HEK293T (cell line): ENCODE data around the gene TMX2.

Source experiments
- ARNT ChIP-seq: fragments of 450-650 bp; IDR thresholded peaks from 2 replicates; pipeline ENCODE4 v1.6.1; 2017; ENCODE audit warnings: mild to moderate bottlenecking
- BHLHE40 ChIP-seq: fragments of 450-650 bp; IDR thresholded peaks from 2 replicates; pipeline ENCODE4 v1.6.1; 2016; ENCODE audit warnings: mild to moderate bottlenecking, moderate library complexity, borderline replicate concordance
- FOXA1 ChIP-seq: fragments of 450-650 bp; IDR thresholded peaks from 2 replicates; pipeline ENCODE4 v1.6.1; 2016; ENCODE audit warnings: mild to moderate bottlenecking
- FOXM1 ChIP-seq: fragments of 450-650 bp; IDR thresholded peaks from 2 replicates; pipeline ENCODE4 v1.6.1; 2017; ENCODE audit warnings: mild to moderate bottlenecking, borderline replicate concordance
- L3MBTL2 ChIP-seq: fragments of 450-650 bp; conservative IDR thresholded peaks from 2 replicates; pipeline ENCODE4 v1.6.1; 2016; ENCODE audit warnings: mild to moderate bottlenecking
- NFRKB ChIP-seq: fragments of 450-650 bp; IDR thresholded peaks from 2 replicates; pipeline ENCODE4 v1.6.1; 2016; ENCODE audit warnings: mild to moderate bottlenecking, moderate library complexity
- PKNOX1 ChIP-seq: fragments of 450-650 bp; IDR thresholded peaks from 2 replicates; pipeline ENCODE4 v1.6.1; 2016
- SUZ12 ChIP-seq: fragments of 450-650 bp; IDR thresholded peaks from 2 replicates; pipeline ENCODE4 v1.6.1; 2016; ENCODE audit warnings: mild to moderate bottlenecking

- TF ChIP-seq BHLHE40 (no peak), SUZ12 (no peak), FOXM1 (no peak), ARNT (no peak), PKNOX1 (no peak), L3MBTL2 (no peak), NFRKB (no peak), FOXA1 (no peak)
These were observed 52.2 kb downstream of the TMX2 start for GRCh38 chr11:57764566-57764965.
